Colonic mucosa (tissue), 4 donors: Measurements from ENCODE around the gene FOXP1. TPM values are rescaled to one million over a fixed set of nuclear protein-coding genes. Genes with fewer than 3 reads are reported as not detected.

Experiments used
- DNase-seq: peaks from one replicate; pipeline ENCODE4 v3.0.0-alpha.2; 2020
- H3K27ac ChIP-seq: fragments of 200-600 bp; one replicate; pipeline ENCODE4 v1.8.0; 2021
- H3K27me3 ChIP-seq: fragments of 200-600 bp; one replicate; pipeline ENCODE4 v1.8.0; 2021
- H3K36me3 ChIP-seq: fragments of 200-600 bp; one replicate; pipeline ENCODE4 v1.8.0; 2021
- H3K4me1 ChIP-seq: fragments of 200-600 bp; one replicate; pipeline ENCODE4 v1.8.0; 2021; ENCODE audit warnings: mild to moderate bottlenecking
- H3K4me3 ChIP-seq: fragments of 200-600 bp; one replicate; pipeline ENCODE4 v1.8.0; 2021
- H3K9ac ChIP-seq, 2 donors: one replicate each; pipeline ENCODE4 v1.7.0; 2013; ENCODE audit warnings: control low read depth in 2 of 2, low read depth in 2 of 2, low read length in 2 of 2
- H3K9me3 ChIP-seq: fragments of 200-600 bp; one replicate; pipeline ENCODE4 v1.8.0; 2021
- intact Hi-C: fragments of 100-400 bp; cut with DNase I; formaldehyde crosslinking; loops from one replicate; pipeline ENCODE4 v1.14.1; 2022
- total RNA-seq, 2 donors: library from RNA; stranded (reverse); fragmentation: NEBNext Ultra II Directional in 1 of 2; extraction: Animal tissue kit (Norgen Biotek cat#: 25700) in 1 of 2; gene quantifications; one replicate each; pipeline ENCODE4 v1.2.1, GENCODE V29; 2021
- TF ChIP-seq, protein P1 (sequence below): fragments of 200-600 bp; IDR thresholded peaks from one replicate; pipeline ENCODE4 v1.8.0; 2022; ENCODE audit warnings: antibody characterized with exemption, mild to moderate bottlenecking
- donor health status: healthy.
- donor health status: DM: no; HTN: no; CAD: no.
- donor health status: DM: no; HTN: no; CAD: no.

FOXP1 gene
- total RNA-seq, 2 donors from 2014 or later: 127 to 128 TPM

DNA sequence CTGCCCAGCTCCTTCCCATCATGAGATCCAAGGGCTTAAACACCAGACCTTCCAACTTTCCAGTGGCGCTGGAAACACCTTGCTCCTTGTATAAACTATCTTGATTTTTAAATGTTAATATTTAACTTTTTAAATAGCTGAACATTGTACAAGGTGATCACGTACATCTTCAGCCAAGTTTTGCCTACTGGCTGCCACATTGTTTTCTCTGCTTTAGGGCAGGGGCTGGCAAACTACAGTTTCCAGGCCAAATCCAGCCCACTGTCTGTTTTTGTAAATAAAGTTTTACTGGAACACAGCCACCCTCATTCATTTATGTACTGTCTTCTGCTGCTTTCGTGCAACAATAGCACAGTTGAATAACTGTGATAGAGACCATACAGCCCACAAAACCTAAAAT, 27.6 kb upstream of the FOXP1 start:
- no peak for DNase-seq
- Histone ChIP-seq H3K27me3 (no peaks in the 10 kb centered on the region), H3K4me1 (no peaks in the 10 kb centered on the region), H3K4me3 (no peak overlapping the region), H3K9me3 (no peaks in the 10 kb centered on the region), H3K9ac (no peak overlapping the region), H3K36me3 (no peaks in the 10 kb centered on the region), H3K27ac (no peak overlapping the region)
- intact Hi-C loops: no loop called here
- TF ChIP-seq, protein P1, sequence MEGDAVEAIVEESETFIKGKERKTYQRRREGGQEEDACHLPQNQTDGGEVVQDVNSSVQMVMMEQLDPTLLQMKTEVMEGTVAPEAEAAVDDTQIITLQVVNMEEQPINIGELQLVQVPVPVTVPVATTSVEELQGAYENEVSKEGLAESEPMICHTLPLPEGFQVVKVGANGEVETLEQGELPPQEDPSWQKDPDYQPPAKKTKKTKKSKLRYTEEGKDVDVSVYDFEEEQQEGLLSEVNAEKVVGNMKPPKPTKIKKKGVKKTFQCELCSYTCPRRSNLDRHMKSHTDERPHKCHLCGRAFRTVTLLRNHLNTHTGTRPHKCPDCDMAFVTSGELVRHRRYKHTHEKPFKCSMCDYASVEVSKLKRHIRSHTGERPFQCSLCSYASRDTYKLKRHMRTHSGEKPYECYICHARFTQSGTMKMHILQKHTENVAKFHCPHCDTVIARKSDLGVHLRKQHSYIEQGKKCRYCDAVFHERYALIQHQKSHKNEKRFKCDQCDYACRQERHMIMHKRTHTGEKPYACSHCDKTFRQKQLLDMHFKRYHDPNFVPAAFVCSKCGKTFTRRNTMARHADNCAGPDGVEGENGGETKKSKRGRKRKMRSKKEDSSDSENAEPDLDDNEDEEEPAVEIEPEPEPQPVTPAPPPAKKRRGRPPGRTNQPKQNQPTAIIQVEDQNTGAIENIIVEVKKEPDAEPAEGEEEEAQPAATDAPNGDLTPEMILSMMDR: no peak

DNA sequence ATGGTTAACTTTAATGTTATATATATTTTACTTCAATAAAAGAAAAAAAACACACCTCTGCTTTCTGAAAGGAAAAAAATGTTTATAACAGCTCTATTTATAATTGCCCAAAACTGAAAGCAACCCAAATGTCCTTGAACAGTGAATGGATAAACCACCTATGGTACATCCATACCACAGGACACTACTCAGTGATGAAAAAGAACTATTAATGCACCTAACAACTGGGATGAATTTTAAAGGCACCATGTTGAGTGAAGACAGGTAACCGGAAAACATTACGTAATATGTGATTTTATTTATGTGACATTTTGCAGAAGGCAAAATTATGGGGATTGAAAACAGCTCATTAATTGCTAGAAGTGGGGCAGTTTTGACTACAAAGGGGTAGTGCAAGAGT, 23.8 kb upstream of the FOXP1 start:
- H3K4me1 ChIP-seq: no peaks in the 10 kb centered on the region
- TF ChIP-seq, protein P1: no peak
- H3K4me3 ChIP-seq: no peak overlapping the region
- no peaks in the 10 kb centered on the region for H3K27me3 ChIP-seq
- no peaks in the 10 kb centered on the region for H3K36me3 ChIP-seq
- H3K9ac ChIP-seq: no peak overlapping the region
- intact Hi-C loops: loop anchor here (10.0 kb wide), 1 partner anchor 47 kb away; no protein-coding TSS in a partner anchor
- no peak overlapping the region for H3K27ac ChIP-seq
- no peak for DNase-seq
- no peaks in the 10 kb centered on the region for H3K9me3 ChIP-seq

DNA sequence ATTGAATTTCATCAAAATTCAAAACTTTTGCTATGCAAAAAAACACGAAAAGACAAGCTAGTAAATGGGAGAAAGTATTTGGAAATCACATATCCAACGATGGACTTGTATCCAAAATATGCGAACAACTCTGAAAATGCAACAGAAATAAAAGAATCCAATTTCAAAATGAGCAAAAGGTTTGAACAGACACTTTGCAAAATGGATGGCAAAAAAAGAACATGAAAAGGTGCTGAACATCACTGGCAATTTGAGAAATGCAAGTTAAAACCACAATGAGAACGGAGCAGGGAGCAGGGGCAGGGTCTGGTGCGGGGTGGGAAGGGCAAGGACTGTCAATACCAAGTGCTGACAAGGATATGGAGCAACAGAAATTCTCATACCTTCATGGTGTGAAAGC, 23.1 kb upstream of the FOXP1 start:
- Histone ChIP-seq H3K4me1 (no peaks in the 10 kb centered on the region), H3K9ac (no peak overlapping the region), H3K36me3 (no peaks in the 10 kb centered on the region), H3K9me3 (no peaks in the 10 kb centered on the region), H3K4me3 (no peak overlapping the region), H3K27ac (no peak overlapping the region), H3K27me3 (no peaks in the 10 kb centered on the region)
- TF ChIP-seq, protein P1: no peak
- intact Hi-C loops: loop anchor here (10.0 kb wide), 1 partner anchor 48 kb away; no protein-coding TSS in a partner anchor
- DNase-seq: no peak

DNA sequence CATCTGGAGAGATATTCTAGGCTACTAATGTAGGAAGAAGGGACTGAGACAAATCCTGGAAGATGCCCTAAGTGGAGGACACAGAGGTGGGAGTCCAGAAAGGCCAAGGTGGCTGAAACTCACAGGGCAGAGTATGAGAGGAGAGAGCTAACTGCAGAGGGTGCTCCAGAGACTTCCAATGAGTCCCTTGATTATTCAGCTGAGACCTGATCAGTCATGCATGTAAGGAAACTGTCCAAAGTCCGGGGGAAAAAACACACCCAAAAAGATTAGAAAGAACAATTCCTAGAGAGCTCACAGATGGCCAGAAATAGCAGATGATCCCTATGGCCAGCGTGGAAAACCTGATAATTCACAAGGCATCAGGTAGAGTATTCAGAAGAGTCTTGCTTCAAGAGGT, 18.7 kb upstream of the FOXP1 start:
- TF ChIP-seq, protein P1: no peak
- Histone ChIP-seq H3K4me1 (no peaks in the 10 kb centered on the region), H3K27me3 (no peaks in the 10 kb centered on the region), H3K4me3 (no peak overlapping the region), H3K36me3 (no peaks in the 10 kb centered on the region), H3K27ac (no peak overlapping the region), H3K9ac (no peak overlapping the region), H3K9me3 (no peaks in the 10 kb centered on the region)
- intact Hi-C loops: loop anchor here (10.0 kb wide), 1 partner anchor 53 kb away; no protein-coding TSS in a partner anchor
- DNase-seq: no peak

DNA sequence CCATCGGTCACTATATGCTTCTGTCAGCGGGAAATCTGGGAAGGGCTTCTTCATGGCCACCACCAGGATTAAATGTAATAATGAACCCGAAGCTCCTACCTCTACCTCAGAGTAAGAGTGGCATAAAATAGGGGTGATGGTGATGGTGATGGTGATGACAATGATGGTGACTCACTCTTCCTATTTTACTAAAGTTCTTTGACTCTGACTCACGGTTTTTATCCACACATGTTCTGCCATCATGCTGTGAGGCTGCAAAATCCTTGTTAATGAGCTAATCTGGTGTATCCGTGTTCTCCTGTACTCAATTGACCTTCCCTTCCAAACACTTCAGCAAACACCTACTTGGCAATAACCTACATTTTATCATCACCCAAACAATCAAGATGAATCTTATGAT, 18.3 kb upstream of the FOXP1 start:
- no peaks in the 10 kb centered on the region for H3K9me3 ChIP-seq
- no peak overlapping the region for H3K27ac ChIP-seq
- DNase-seq: no peak
- H3K36me3 ChIP-seq: no peaks in the 10 kb centered on the region
- H3K9ac ChIP-seq: no peak overlapping the region
- H3K27me3 ChIP-seq: no peaks in the 10 kb centered on the region
- intact Hi-C loops: loop anchor here (10.0 kb wide), 1 partner anchor 53 kb away; no protein-coding TSS in a partner anchor
- H3K4me1 ChIP-seq: no peaks in the 10 kb centered on the region
- TF ChIP-seq, protein P1: no peak
- no peak overlapping the region for H3K4me3 ChIP-seq
